HTR-8/SVneo (cell line): ENCODE measurements around the gene ZP3.
"Not testable (repeated sequence)": the region's sequence is repeated elsewhere in the genome, so short reads cannot be mapped to it uniquely, and the experiment has no call there.

Source experiments
- DNase-seq: peaks from one replicate; pipeline ENCODE4 v3.0.0; 2011; ENCODE audit warnings: low spot score, mixed read lengths; ENCODE audit not compliant: insufficient read length
- FAIRE-seq: peaks from 2 replicates; lab custom pipeline; 2011; peaks lifted over from hg19 to GRCh38; lab: Jason Lieb, UNC

The ZP3 gene

GRCh38 chr7:76479628-76480027 is 54.9 kb downstream of the ZP3 start:
- DNase-seq, FAIRE-seq: not testable (repeated sequence)

GRCh38 chr7:76480403-76481253 is 55.9 kb downstream of the ZP3 start:
- DNase-seq, FAIRE-seq: not testable (repeated sequence)

GRCh38 chr7:76482660-76483059 is 57.9 kb downstream of the ZP3 start:
- FAIRE-seq, DNase-seq: not testable (repeated sequence)

DNA sequence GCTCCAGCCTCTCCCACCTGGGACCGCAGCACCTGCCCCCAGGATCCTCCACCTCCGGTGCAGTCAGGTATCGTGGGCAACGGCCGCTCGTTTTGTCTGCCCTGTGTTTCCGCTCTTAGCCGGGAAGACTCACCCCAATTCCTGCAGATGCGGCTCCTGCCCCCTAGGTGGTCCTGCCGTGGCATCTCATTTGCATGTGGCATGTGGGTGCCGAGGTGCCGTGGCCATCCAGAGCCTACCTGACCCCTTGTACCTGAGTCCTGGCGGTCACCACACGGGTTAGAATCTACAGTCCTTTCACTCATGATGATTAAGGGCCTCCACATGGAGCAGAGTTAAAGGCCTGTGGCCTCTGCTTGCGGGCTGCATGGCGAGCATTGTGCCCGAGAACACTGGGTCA is 58.3 kb downstream of the ZP3 start:
- FAIRE-seq, DNase-seq: not testable (repeated sequence)

GRCh38 chr7:76484456-76484855 is 59.7 kb downstream of the ZP3 start:
- FAIRE-seq, DNase-seq: not testable (repeated sequence)

- DNase-seq, FAIRE-seq: not testable (repeated sequence)
Observed at GRCh38 chr7:76485822-76486610, 61.3 kb downstream of the ZP3 start.

DNA sequence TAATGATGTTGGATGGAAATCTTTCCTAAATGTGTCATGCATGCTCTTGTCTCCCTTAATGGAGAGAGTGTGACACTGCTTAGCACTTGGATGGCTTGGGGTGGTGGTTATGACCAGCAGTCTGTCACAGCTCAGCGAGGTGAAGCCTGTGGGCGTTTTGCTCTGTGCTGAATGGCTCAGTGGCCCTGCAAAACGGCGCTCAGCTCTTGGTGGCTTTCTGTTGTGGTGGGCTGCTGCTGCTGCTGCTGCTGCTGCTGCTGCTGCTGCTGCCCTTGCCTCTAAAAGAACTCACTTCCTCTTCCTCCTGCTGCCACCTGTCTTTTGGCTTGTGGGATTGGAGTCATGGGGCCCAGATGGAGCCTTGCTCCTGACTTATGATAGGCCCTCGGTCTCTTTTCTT is 61.9 kb downstream of the ZP3 start:
- FAIRE-seq, DNase-seq: not testable (repeated sequence)

DNA sequence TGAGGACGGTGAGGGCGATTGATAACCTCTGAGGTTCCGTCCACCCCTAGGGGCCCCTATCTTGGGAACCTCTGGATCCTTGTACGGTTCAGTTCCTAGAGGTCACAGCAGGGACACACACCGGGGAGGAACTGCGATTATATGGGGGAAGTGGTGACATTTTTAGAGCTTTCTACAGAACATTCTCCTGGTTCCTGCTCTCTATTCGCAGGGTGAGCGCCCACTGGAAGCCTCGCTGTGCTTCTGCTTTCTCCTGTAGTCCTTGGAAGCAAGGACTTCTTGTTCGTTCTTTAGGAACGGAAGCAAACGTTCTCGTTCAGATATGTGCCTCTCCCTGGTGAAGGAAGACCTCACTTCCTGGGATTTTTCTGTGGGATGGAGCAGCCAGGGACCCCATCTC is 63.2 kb downstream of the ZP3 start:
- not testable (repeated sequence) for DNase-seq, FAIRE-seq
